IMR-90 (cell line): Measurements from ENCODE around the gene DLK2. TPM values are rescaled to one million over a fixed set of nuclear protein-coding genes. Genes with fewer than 3 reads are reported as not detected.

Experiments used
- ATAC-seq: fragments of 200-7000 bp; cut with Tn5 transposase; 2 replicates; pipeline ENCODE4 v1.9.1; 2020; ENCODE audit warnings: low read depth, mild to moderate bottlenecking, moderate library complexity
- BruUV-seq: library from RNA; stranded (reverse); fragments of 400-500 nt; replicated peaks from 2 replicates; lab custom pipeline; 2021; lab: Mats Ljungman, UMichigan
- CTCF ChIA-PET: fragments of 300-600 bp; formaldehyde crosslinking; extraction: SDS; loops from one replicate; lab custom pipeline; 2021; ENCODE audit warnings: antibody characterized with exemption; lab: Yijun Ruan, JAX
- POLR2A ChIA-PET: fragments of 300-600 bp; sonication (Branson Sonifier 250); formaldehyde crosslinking; loops from one replicate; lab custom pipeline; 2022; ENCODE audit warnings: antibody characterized with exemption; ENCODE audit not compliant: unreplicated experiment; lab: Charles Lee
- DNase-seq: peaks from one replicate; pipeline ENCODE4 v3.0.0; 2013
- H2AFZ ChIP-seq: replicated peaks from 2 replicates; pipeline ENCODE3; 2013; ENCODE audit warnings: low read length, mild to moderate bottlenecking; ENCODE audit not compliant: poor library complexity
- H2AK5ac ChIP-seq: 2 replicates; pipeline ENCODE4 v1.6.1; 2013; ENCODE audit warnings: low read depth, low read length, inconsistent platforms
- H2AK9ac ChIP-seq: replicated peaks from 2 replicates; pipeline ENCODE3; 2013; ENCODE audit warnings: mild to moderate bottlenecking, low read depth, low read length, moderate library complexity; ENCODE audit not compliant: poor library complexity
- H2BK120ac ChIP-seq: 2 replicates; pipeline ENCODE4 v1.6.1; 2013; ENCODE audit warnings: low read depth, low read length, inconsistent platforms
- H2BK15ac ChIP-seq: 3 replicates; pipeline ENCODE4 v1.6.1; 2013; ENCODE audit warnings: low read depth, low read length, inconsistent platforms
- H2BK20ac ChIP-seq: 2 replicates; pipeline ENCODE4 v1.6.1; 2013; ENCODE audit warnings: low read depth, mild to moderate bottlenecking, inconsistent platforms, low read length, moderate library complexity
- H2BK5ac ChIP-seq: 2 replicates; pipeline ENCODE4 v1.6.1; 2013; ENCODE audit warnings: mild to moderate bottlenecking, low read depth, low read length, inconsistent platforms; ENCODE audit not compliant: poor library complexity, severe bottlenecking
- H3K14ac ChIP-seq: replicated peaks from 2 replicates; pipeline ENCODE4 v1.6.1; 2013; ENCODE audit warnings: low read depth, low read length, inconsistent platforms
- H3K18ac ChIP-seq: 2 replicates; pipeline ENCODE4 v1.6.1; 2013; ENCODE audit warnings: low read depth, low read length, control low read depth
- H3K23ac ChIP-seq: 2 replicates; pipeline ENCODE4 v1.6.1; 2013; ENCODE audit warnings: low read depth, low read length, inconsistent platforms
- H3K27ac ChIP-seq: 2 replicates; pipeline ENCODE4 v1.5.1; 2013; ENCODE audit warnings: mild to moderate bottlenecking, control low read depth, low read length; ENCODE audit not compliant: insufficient read depth
- H3K27me3 ChIP-seq: 2 replicates; pipeline ENCODE4 v1.6.1; 2013; ENCODE audit warnings: low read length; ENCODE audit not compliant: control insufficient read depth, insufficient read depth
- H3K36me3 ChIP-seq: 2 replicates; pipeline ENCODE4 v1.6.1; 2013; ENCODE audit warnings: low read length, mixed read lengths; ENCODE audit not compliant: control insufficient read depth, insufficient read depth
- H3K4ac ChIP-seq: 2 replicates; pipeline ENCODE4 v1.6.1; 2013; ENCODE audit warnings: low read depth, low read length, inconsistent platforms
- H3K4me1 ChIP-seq: 2 replicates; pipeline ENCODE4 v1.6.1; 2013; ENCODE audit warnings: low read length, mixed read lengths; ENCODE audit not compliant: control insufficient read depth, insufficient read depth
- H3K4me2 ChIP-seq: 2 replicates; pipeline ENCODE4 v1.6.1; 2013; ENCODE audit warnings: low read depth, mild to moderate bottlenecking, control low read depth, low read length, moderate library complexity
- H3K4me3 ChIP-seq: 2 replicates; pipeline ENCODE4 v1.5.1; 2013; ENCODE audit warnings: low read depth, mild to moderate bottlenecking, control low read depth, low read length, moderate library complexity; ENCODE audit not compliant: insufficient read depth
- H3K56ac ChIP-seq: 2 replicates; pipeline ENCODE4 v1.6.1; 2013; ENCODE audit warnings: low read length, inconsistent platforms; ENCODE audit not compliant: insufficient read depth; ENCODE audit errors: extremely low read depth
- H3K79me1 ChIP-seq, 2 experiments: 2 replicates each; pipeline ENCODE4 v1.6.1; 2013; ENCODE audit warnings: low read length in 2 of 2, inconsistent platforms in 1 of 2, low read depth in 1 of 2
- H3K9ac ChIP-seq: 2 replicates; pipeline ENCODE4 v1.6.1; 2013; ENCODE audit warnings: low read depth, low read length, control low read depth
- H3K9me1 ChIP-seq: 2 replicates; pipeline ENCODE4 v1.6.1; 2013; ENCODE audit warnings: low read length, inconsistent platforms; ENCODE audit not compliant: insufficient read depth
- H3K9me3 ChIP-seq: 2 replicates; pipeline ENCODE4 v1.6.1; 2013; ENCODE audit warnings: low read length; ENCODE audit not compliant: control insufficient read depth, insufficient read depth
- H4K20me1 ChIP-seq: 2 replicates; pipeline ENCODE4 v1.6.1; 2013; ENCODE audit warnings: low read length, inconsistent platforms; ENCODE audit not compliant: insufficient read depth
- H4K5ac ChIP-seq: 2 replicates; pipeline ENCODE4 v1.6.1; 2013; ENCODE audit warnings: mild to moderate bottlenecking, low read depth, low read length, control low read depth
- H4K8ac ChIP-seq, 2 experiments: 2 replicates each; pipeline ENCODE4 v1.6.1; 2013; ENCODE audit warnings: low read depth in 2 of 2, low read length in 2 of 2, control low read depth in 1 of 2, inconsistent platforms in 1 of 2
- H4K91ac ChIP-seq: 2 replicates; pipeline ENCODE4 v1.6.1; 2013; ENCODE audit warnings: low read depth, low read length, inconsistent platforms; ENCODE audit not compliant: insufficient read depth
- BHLHE40 ChIP-seq: fragments of 150-350 bp; IDR thresholded peaks from 2 replicates; pipeline ENCODE4 v1.6.1; 2016; ENCODE audit warnings: mild to moderate bottlenecking, low read depth, low read length
- CEBPB ChIP-seq: IDR thresholded peaks from 2 replicates; pipeline ENCODE4 v1.6.1; 2012; ENCODE audit warnings: low read depth, low read length, improper control_type of control experiment
- CTCF ChIP-seq: conservative IDR thresholded peaks from 2 replicates; pipeline ENCODE4 v1.5.1; 2012; ENCODE audit warnings: mild to moderate bottlenecking, low read depth, low read length, improper control_type of control experiment
- FOS ChIP-seq: fragments of 150-350 bp; IDR thresholded peaks from 2 replicates; pipeline ENCODE4 v1.6.1; 2016; ENCODE audit warnings: low read depth, low read length
- MXI1 ChIP-seq: IDR thresholded peaks from 2 replicates; pipeline ENCODE4 v1.6.1; 2012; ENCODE audit warnings: low read depth, mild to moderate bottlenecking, low read length, moderate library complexity, borderline replicate concordance
- NFE2L2 ChIP-seq: fragments of 150-350 bp; IDR thresholded peaks from 2 replicates; pipeline ENCODE4 v1.6.1; 2016; ENCODE audit warnings: low read depth, mild to moderate bottlenecking, low read length
- POLR2A ChIP-seq: IDR thresholded peaks from 2 replicates; pipeline ENCODE4 v1.6.1; 2012; ENCODE audit warnings: mild to moderate bottlenecking, low read depth, low read length
- RAD21 ChIP-seq: IDR thresholded peaks from 2 replicates; pipeline ENCODE4 v1.6.1; 2012; ENCODE audit warnings: low read length, improper control_type of control experiment
- RCOR1 ChIP-seq: IDR thresholded peaks from 2 replicates; pipeline ENCODE4 v1.6.1; 2012; ENCODE audit warnings: mild to moderate bottlenecking, low read length, improper control_type of control experiment; ENCODE audit not compliant: insufficient replicate concordance
- RFX5 ChIP-seq: IDR thresholded peaks from 2 replicates; pipeline ENCODE4 v1.8.0; 2012; ENCODE audit warnings: low read depth, mild to moderate bottlenecking, low read length, moderate library complexity
- SMC3 ChIP-seq: fragments of 150-350 bp; IDR thresholded peaks from 2 replicates; pipeline ENCODE4 v1.6.1; 2016; ENCODE audit warnings: low read depth, mild to moderate bottlenecking, antibody characterized with exemption, low read length, moderate library complexity
- WGBS, 2 experiments: methylation state at CpG; one replicate each; pipeline versions ENCODE4 v1.1.5 to v1.1.7; 2013; ENCODE audit warnings: missing lambda C conversion rate in 2 of 2; ENCODE audit not compliant: insufficient read length in 1 of 2; ENCODE audit errors: extremely low coverage in 2 of 2; 5-methylcytosine and 5-hydroxymethylcytosine counted together
- dilution Hi-C: fragments of 300-500 bp; cut with HindIII; formaldehyde crosslinking; loops from one replicate; pipeline ENCODE4 v1.14.3; 2018; ENCODE audit warnings: low sequenced_read_pairs; ENCODE audit not compliant: unreplicated experiment
- in situ Hi-C: fragments of 300-500 bp; cut with MboI; formaldehyde crosslinking; loops from 3 replicates; pipeline ENCODE4 v1.14.3; 2019; ENCODE audit warnings: low sequenced_read_pairs, inconsistent platforms, mixed read lengths
- intact Hi-C: fragments of 100-400 bp; cut with micrococcal nuclease; formaldehyde crosslinking; loops from 2 replicates; pipeline ENCODE4 v1.10.0; 2022
- polyA plus RNA-seq, 3 experiments: library from polyadenylated mRNA; depleted of rRNA; stranded (reverse); fragments of >200 nt; gene quantifications; 2 replicates each; pipeline ENCODE4 v1.2.3, GENCODE V29; 2012; ENCODE audit warnings: low replicate concordance in 1 of 3
- total RNA-seq: library from RNA; depleted of rRNA; stranded (reverse); fragments of >200 nt; gene quantifications from 2 replicates; pipeline ENCODE4 v1.2.3, GENCODE V29; 2012

Gene DLK2
- total and polyA plus RNA-seq, 2 of the 4 experiments (the other 2 are of a cell fraction): 0.90 to 2.8 TPM

GRCh38 chr6:43452896-43453295 lies 2.5 kb downstream of the DLK2 start:
- ChIA-PET POLR2A (interaction anchor here (0.6 kb wide), 1 partner anchor 16 kb away, joined by 4 read pairs; no protein-coding TSS in a partner anchor), CTCF (interaction anchor here (1.0 to 1.2 kb wide), 2 partner anchors 14 to 43 kb away, joined by 3 read pairs; no protein-coding TSS in a partner anchor)
- H3K14ac ChIP-seq: no peak overlapping the region
- dilution Hi-C loops (no loop called here), in situ Hi-C loops (no loop called here), intact Hi-C loops (no loop called here)
- no peak overlapping the region for H2AK5ac ChIP-seq
- H3K23ac ChIP-seq: no peak overlapping the region
- H3K4me2 ChIP-seq: no peak overlapping the region
- peaks cover 38% of the 10 kb centered on the region for H3K36me3 ChIP-seq
- no peak overlapping the region for H3K56ac ChIP-seq
- no peak overlapping the region for H3K18ac ChIP-seq
- no peak overlapping the region for H2BK120ac ChIP-seq
- no peak overlapping the region for H3K9ac ChIP-seq
- peaks cover 4% of the 10 kb centered on the region; the same call in 1 of the 2 replicates for H3K9me1 ChIP-seq
- H2AK9ac ChIP-seq: no peak overlapping the region
- H2BK15ac ChIP-seq: no peak overlapping the region
- no peak overlapping the region for H4K5ac ChIP-seq
- BruUV-seq: no TSS peak
- WGBS, 2 experiments: 100% methylated on average over 1 of the region's 4 CpGs; no CpG with 5 or more reads in 1 of the 2 experiments
- DNase-seq (no peak), ATAC-seq (no peak)
- H3K4me1 ChIP-seq: peaks cover 2% of the 10 kb centered on the region; the same call in 1 of the 2 replicates
- H4K91ac ChIP-seq: no peak overlapping the region
- no peak overlapping the region for H2AFZ ChIP-seq
- no peaks in the 10 kb centered on the region for H3K79me1 ChIP-seq
- H3K27ac ChIP-seq: no peak overlapping the region
- no peak overlapping the region for H2BK5ac ChIP-seq
- no peaks in the 10 kb centered on the region; the same call in 1 of the 2 replicates for H4K20me1 ChIP-seq
- no peak overlapping the region for H4K8ac ChIP-seq
- H3K4me3 ChIP-seq: no peak overlapping the region
- no peak overlapping the region for H2BK20ac ChIP-seq
- H3K9me3 ChIP-seq: no peaks in the 10 kb centered on the region
- peaks cover 14% of the 10 kb centered on the region for H3K27me3 ChIP-seq
- TF ChIP-seq BHLHE40: no peak
- no peak for TF ChIP-seq MXI1
- no peak for TF ChIP-seq FOS
- no peak for TF ChIP-seq RFX5
- no peak for TF ChIP-seq NFE2L2
- TF ChIP-seq CTCF: no peak
- no peak for TF ChIP-seq RCOR1
- no peak for TF ChIP-seq CEBPB
- TF ChIP-seq POLR2A: no peak
- TF ChIP-seq RAD21: no peak
- TF ChIP-seq SMC3: no peak
- no peak overlapping the region for H3K4ac ChIP-seq
